IPS-18a (cell line): ENCODE results near the gene NPY4R2.
"Not testable (repeated sequence)": the region's sequence is repeated elsewhere in the genome, so short reads cannot be mapped to it uniquely, and the experiment has no call there.

Source experiments
- H3K27ac ChIP-seq: one replicate; pipeline ENCODE4 v1.5.1; 2013; ENCODE audit warnings: low read length
- H3K27me3 ChIP-seq: one replicate; pipeline ENCODE4 v1.6.1; 2013; ENCODE audit warnings: mild to moderate bottlenecking, low read length; ENCODE audit not compliant: control insufficient read depth, insufficient read depth
- H3K36me3 ChIP-seq: one replicate; pipeline ENCODE4 v1.6.1; 2013; ENCODE audit warnings: low read depth, low read length; ENCODE audit not compliant: control insufficient read depth
- H3K4me1 ChIP-seq: one replicate; pipeline ENCODE4 v1.6.1; 2013; ENCODE audit warnings: low read depth, low read length; ENCODE audit not compliant: control insufficient read depth
- H3K4me3 ChIP-seq: one replicate; pipeline ENCODE4 v1.5.1; 2013; ENCODE audit warnings: low read length
- H3K9ac ChIP-seq: one replicate; pipeline ENCODE4 v1.6.1; 2013; ENCODE audit warnings: mild to moderate bottlenecking, low read length, moderate library complexity
- H3K9me3 ChIP-seq: one replicate; pipeline ENCODE4 v1.6.1; 2013; ENCODE audit warnings: low read depth, low read length; ENCODE audit not compliant: control insufficient read depth

The NPY4R2 gene

GRCh38 chr10:47918475-47918874, at the start of gene NPY4R2:
Gene NPY4R2 (plus strand): TSS chr10:47918662. CDS start chr10:47921988, 3,326 bp downstream.
- H3K27ac ChIP-seq, H3K4me1 ChIP-seq, H3K4me3 ChIP-seq, H3K9ac ChIP-seq, H3K27me3 ChIP-seq, H3K36me3 ChIP-seq, H3K9me3 ChIP-seq: not testable (repeated sequence)

GRCh38 chr10:47870887-47871286, 47.6 kb upstream of the NPY4R2 start:
- H3K27ac ChIP-seq, H3K27me3 ChIP-seq, H3K4me1 ChIP-seq, H3K9me3 ChIP-seq, H3K9ac ChIP-seq, H3K36me3 ChIP-seq, H3K4me3 ChIP-seq: not testable (repeated sequence)

- H3K9me3 ChIP-seq, H3K9ac ChIP-seq, H3K36me3 ChIP-seq, H3K27ac ChIP-seq, H3K27me3 ChIP-seq, H3K4me3 ChIP-seq, H3K4me1 ChIP-seq: not testable (repeated sequence)
Observed at GRCh38 chr10:47871485-47872180, 46.8 kb upstream of the NPY4R2 start.

GRCh38 chr10:47872236-47872635, 46.2 kb upstream of the NPY4R2 start:
- H3K36me3 ChIP-seq, H3K9ac ChIP-seq, H3K4me1 ChIP-seq, H3K27ac ChIP-seq, H3K4me3 ChIP-seq, H3K9me3 ChIP-seq, H3K27me3 ChIP-seq: not testable (repeated sequence)

- H3K27ac ChIP-seq, H3K4me3 ChIP-seq, H3K9ac ChIP-seq, H3K4me1 ChIP-seq, H3K36me3 ChIP-seq, H3K9me3 ChIP-seq, H3K27me3 ChIP-seq: not testable (repeated sequence)
Observed at GRCh38 chr10:47884239-47884638, 34.2 kb upstream of the NPY4R2 start.

GRCh38 chr10:47884934-47885333, 33.5 kb upstream of the NPY4R2 start:
- H3K27me3 ChIP-seq, H3K4me1 ChIP-seq, H3K9me3 ChIP-seq, H3K36me3 ChIP-seq, H3K27ac ChIP-seq, H3K9ac ChIP-seq, H3K4me3 ChIP-seq: not testable (repeated sequence)

GRCh38 chr10:47886356-47886755, 32.1 kb upstream of the NPY4R2 start:
- H3K27ac ChIP-seq, H3K4me1 ChIP-seq, H3K9me3 ChIP-seq, H3K9ac ChIP-seq, H3K27me3 ChIP-seq, H3K36me3 ChIP-seq, H3K4me3 ChIP-seq: not testable (repeated sequence)

GRCh38 chr10:47886827-47887226, 31.6 kb upstream of the NPY4R2 start:
- not testable (repeated sequence) for H3K27ac ChIP-seq, H3K27me3 ChIP-seq, H3K9ac ChIP-seq, H3K4me1 ChIP-seq, H3K4me3 ChIP-seq, H3K9me3 ChIP-seq, H3K36me3 ChIP-seq

GRCh38 chr10:47890737-47891136, 27.7 kb upstream of the NPY4R2 start:
- not testable (repeated sequence) for H3K36me3 ChIP-seq, H3K4me3 ChIP-seq, H3K9ac ChIP-seq, H3K4me1 ChIP-seq, H3K27me3 ChIP-seq, H3K9me3 ChIP-seq, H3K27ac ChIP-seq

- not testable (repeated sequence) for H3K4me1 ChIP-seq, H3K9me3 ChIP-seq, H3K9ac ChIP-seq
Observed at GRCh38 chr10:47892494-47893261, 25.8 kb upstream of the NPY4R2 start.

GRCh38 chr10:47894571-47894970, 23.9 kb upstream of the NPY4R2 start:
- H3K4me1 ChIP-seq, H3K36me3 ChIP-seq, H3K9me3 ChIP-seq, H3K9ac ChIP-seq, H3K27me3 ChIP-seq, H3K27ac ChIP-seq, H3K4me3 ChIP-seq: not testable (repeated sequence)

More at GRCh38 chr10:47892494-47893261, 25.8 kb upstream of the NPY4R2 start:
- H3K36me3 ChIP-seq, H3K27me3 ChIP-seq, H3K27ac ChIP-seq, H3K4me3 ChIP-seq: not testable (repeated sequence)

GRCh38 chr10:47897813-47898212, 20.6 kb upstream of the NPY4R2 start:
- H3K4me1 ChIP-seq, H3K27ac ChIP-seq, H3K27me3 ChIP-seq, H3K4me3 ChIP-seq, H3K9me3 ChIP-seq, H3K9ac ChIP-seq, H3K36me3 ChIP-seq: not testable (repeated sequence)
